Uterus (tissue), 2 donors: ENCODE results near the gene ACAD8.

Experiments used
- POLR2A ChIP-seq, 2 donors: fragments of 450-650 bp; IDR thresholded peaks; one replicate each; pipeline ENCODE4 v1.6.1; 2016; ENCODE audit warnings: antibody characterized with exemption in 2 of 2, mild to moderate bottlenecking in 1 of 2, moderate library complexity in 1 of 2
- TF ChIP-seq, protein P1 (sequence below), 4 experiments: fragments of 200-600 bp in 2 of 4; fragments of 450-650 bp in 2 of 4; sonication (generic) in 2 of 4; IDR thresholded peaks; one replicate each; pipeline ENCODE4 v1.5.1; 2016 to 2019; ENCODE audit warnings: antibody characterized with exemption in 4 of 4, mild to moderate bottlenecking in 2 of 4, moderate library complexity in 1 of 4

DNA sequence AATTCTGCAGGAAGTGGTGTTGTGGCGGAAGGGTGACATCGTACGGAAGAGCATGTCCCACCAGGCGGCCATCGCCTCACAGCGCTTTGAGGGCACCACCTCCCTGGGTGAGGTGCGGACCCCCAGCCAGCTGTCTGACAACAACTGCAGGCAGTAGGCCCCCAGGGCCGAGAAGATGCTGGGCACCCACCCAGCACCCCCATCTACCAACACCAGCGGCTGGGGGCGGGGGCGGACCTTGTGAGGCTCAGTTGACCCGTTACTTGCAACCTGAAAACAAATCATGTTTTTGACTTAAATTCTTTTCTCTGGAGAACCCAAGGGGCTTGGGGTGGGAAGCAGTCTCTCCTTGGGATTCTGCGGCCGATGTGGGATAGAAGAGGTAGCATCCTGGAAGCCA lies 7.9 kb upstream of the ACAD8 start:
- TF ChIP-seq, protein P1, sequence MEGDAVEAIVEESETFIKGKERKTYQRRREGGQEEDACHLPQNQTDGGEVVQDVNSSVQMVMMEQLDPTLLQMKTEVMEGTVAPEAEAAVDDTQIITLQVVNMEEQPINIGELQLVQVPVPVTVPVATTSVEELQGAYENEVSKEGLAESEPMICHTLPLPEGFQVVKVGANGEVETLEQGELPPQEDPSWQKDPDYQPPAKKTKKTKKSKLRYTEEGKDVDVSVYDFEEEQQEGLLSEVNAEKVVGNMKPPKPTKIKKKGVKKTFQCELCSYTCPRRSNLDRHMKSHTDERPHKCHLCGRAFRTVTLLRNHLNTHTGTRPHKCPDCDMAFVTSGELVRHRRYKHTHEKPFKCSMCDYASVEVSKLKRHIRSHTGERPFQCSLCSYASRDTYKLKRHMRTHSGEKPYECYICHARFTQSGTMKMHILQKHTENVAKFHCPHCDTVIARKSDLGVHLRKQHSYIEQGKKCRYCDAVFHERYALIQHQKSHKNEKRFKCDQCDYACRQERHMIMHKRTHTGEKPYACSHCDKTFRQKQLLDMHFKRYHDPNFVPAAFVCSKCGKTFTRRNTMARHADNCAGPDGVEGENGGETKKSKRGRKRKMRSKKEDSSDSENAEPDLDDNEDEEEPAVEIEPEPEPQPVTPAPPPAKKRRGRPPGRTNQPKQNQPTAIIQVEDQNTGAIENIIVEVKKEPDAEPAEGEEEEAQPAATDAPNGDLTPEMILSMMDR (IDR thresholded peaks at IDR 0.05): no peak
- TF ChIP-seq POLR2A (IDR thresholded peaks at IDR 0.05): no peak
